ENCODE measurements around the gene MMP20. TPM values are rescaled to one million over a fixed set of nuclear protein-coding genes. Genes with fewer than 3 reads are reported as not detected.

The MMP20 gene
- total RNA-seq: not detected

GRCh38 chr11:102625177-102625576, at the start of gene MMP20:
Gene MMP20 (minus strand): TSS chr11:102625332. CDS start chr11:102625319, 13 bp downstream.
- intact Hi-C loops (cut with DNase I): no loop called here
- H3K27me3 ChIP-seq (replicated peaks; ENCODE audit: insufficient read depth): no peaks in the 10 kb centered on the region
- no peaks in the 10 kb centered on the region for H3K9me3 ChIP-seq
- H3K4me3 ChIP-seq: no peak within 1 kb of the TSS
- TF ChIP-seq POLR2AphosphoS5 (IDR thresholded peaks at IDR 0.05): no peak
- no peak for TF ChIP-seq POLR2A (IDR thresholded peaks at IDR 0.05)
- TF ChIP-seq CTCF (IDR thresholded peaks at IDR 0.05): no peak
- DNase-seq (ENCODE audit: low spot score): no peak
- H3K4me1 ChIP-seq (replicated peaks): no peaks in the 10 kb centered on the region
- WGBS: 64% methylated on average over 5 of the region's 5 CpGs
- H3K36me3 ChIP-seq: no peaks in the 10 kb centered on the region
- no peak within 1 kb of the TSS for H3K27ac ChIP-seq

GRCh38 chr11:102669664-102670063, 44.5 kb upstream of the MMP20 start:
- WGBS: 81% methylated on average over 3 of the region's 3 CpGs
- Histone ChIP-seq H3K27ac (no peak overlapping the region), H3K4me3 (no peak overlapping the region), H3K4me1 (replicated peaks) (no peaks in the 10 kb centered on the region), H3K9me3 (no peaks in the 10 kb centered on the region), H3K27me3 (replicated peaks; ENCODE audit: insufficient read depth) (no peaks in the 10 kb centered on the region), H3K36me3 (no peaks in the 10 kb centered on the region)
- no peak for TF ChIP-seq CTCF (IDR thresholded peaks at IDR 0.05)
- no peak for TF ChIP-seq POLR2A (IDR thresholded peaks at IDR 0.05)
- TF ChIP-seq POLR2AphosphoS5 (IDR thresholded peaks at IDR 0.05): no peak
- no peak for DNase-seq (ENCODE audit: low spot score)
- intact Hi-C loops (cut with DNase I): no loop called here

GRCh38 chr11:102666331-102666957, 41.3 kb upstream of the MMP20 start:
- DNase-seq (ENCODE audit: low spot score): peak; percentile 36
- no peak overlapping the region for H3K27ac ChIP-seq
- no peaks in the 10 kb centered on the region for H3K4me1 ChIP-seq (replicated peaks)
- H3K36me3 ChIP-seq: no peaks in the 10 kb centered on the region
- intact Hi-C loops (cut with DNase I): no loop called here
- no peaks in the 10 kb centered on the region for H3K9me3 ChIP-seq
- H3K27me3 ChIP-seq (replicated peaks; ENCODE audit: insufficient read depth): no peaks in the 10 kb centered on the region
- 7% methylated on average over 4 of the region's 4 CpGs for WGBS
- H3K4me3 ChIP-seq: no peak overlapping the region
- TF ChIP-seq CTCF (IDR thresholded peaks at IDR 0.05) (peak; percentile 58 to 86 (median 74)), POLR2A (IDR thresholded peaks at IDR 0.05) (no peak), POLR2AphosphoS5 (IDR thresholded peaks at IDR 0.05) (peak; percentile 33)

- DNase-seq (ENCODE audit: low spot score): no peak
- H3K4me1 ChIP-seq (replicated peaks): no peaks in the 10 kb centered on the region
- H3K9me3 ChIP-seq: no peaks in the 10 kb centered on the region
- H3K27me3 ChIP-seq (replicated peaks; ENCODE audit: insufficient read depth): no peaks in the 10 kb centered on the region
- no peaks in the 10 kb centered on the region for H3K36me3 ChIP-seq
- intact Hi-C loops (cut with DNase I): no loop called here
- H3K4me3 ChIP-seq: no peak overlapping the region
- no peak for TF ChIP-seq CTCF (IDR thresholded peaks at IDR 0.05)
- TF ChIP-seq POLR2AphosphoS5 (IDR thresholded peaks at IDR 0.05): no peak
- WGBS: 85% methylated on average over 13 of the region's 13 CpGs
- H3K27ac ChIP-seq: no peak overlapping the region
Measured at GRCh38 chr11:102664001-102664752, 39.0 kb upstream of the MMP20 start.

- DNase-seq (ENCODE audit: low spot score): no peak
- H3K36me3 ChIP-seq: no peaks in the 10 kb centered on the region
- TF ChIP-seq POLR2A (IDR thresholded peaks at IDR 0.05): no peak
- no peak for TF ChIP-seq POLR2AphosphoS5 (IDR thresholded peaks at IDR 0.05)
- TF ChIP-seq CTCF (IDR thresholded peaks at IDR 0.05): no peak
- H3K27me3 ChIP-seq (replicated peaks; ENCODE audit: insufficient read depth): no peaks in the 10 kb centered on the region
- intact Hi-C loops (cut with DNase I): no loop called here
- no peak overlapping the region for H3K4me3 ChIP-seq
- H3K9me3 ChIP-seq: no peaks in the 10 kb centered on the region
- no peak overlapping the region for H3K27ac ChIP-seq
- no peaks in the 10 kb centered on the region for H3K4me1 ChIP-seq (replicated peaks)
Measured at GRCh38 chr11:102662607-102663006, 37.5 kb upstream of the MMP20 start.
